ENCODE measurements around the gene NFATC3. TPM values are rescaled to one million over a fixed set of nuclear protein-coding genes. Genes with fewer than 3 reads are reported as not detected.

Gene NFATC3
- total and polyA plus RNA-seq, 5 experiments from 2014 or later: 85.2 to 162 (median 102) TPM

DNA sequence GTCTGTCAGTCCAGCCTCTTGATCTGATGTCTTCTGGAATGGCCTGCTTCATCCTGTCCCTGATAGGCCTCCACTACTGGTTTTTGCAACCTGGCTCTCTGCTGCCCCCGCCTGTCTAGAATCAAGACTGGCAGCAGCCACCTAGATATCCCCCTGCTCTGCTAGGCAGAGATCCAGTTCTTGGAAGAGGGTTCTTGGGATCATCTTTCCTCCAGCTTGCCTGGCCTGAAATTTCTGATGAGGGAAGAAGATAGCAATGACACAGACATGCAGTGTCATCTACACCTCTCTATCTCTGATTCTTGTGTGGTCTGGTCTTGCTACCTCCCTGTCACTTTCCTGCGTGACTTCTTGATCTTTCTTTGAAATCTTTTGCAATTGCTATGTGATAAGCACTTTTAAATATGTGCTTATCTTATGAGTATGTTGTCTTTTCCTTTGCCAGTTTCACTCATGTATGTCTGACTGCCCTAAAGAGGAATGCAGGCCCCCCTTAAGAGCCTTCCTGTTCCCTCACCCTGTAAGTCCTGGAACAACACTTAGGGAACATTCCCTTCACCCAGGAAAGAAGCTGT is 20.3 kb upstream of the NFATC3 start:
- Mint-ChIP-seq H3K9me3 (no peaks in the 10 kb centered on the region), H3K27ac (peak overlapping the region; percentile 48 to 93 (median 85)), H3K27me3 (no peaks in the 10 kb centered on the region), H3K4me3 (peak overlapping the region in 6 of 10 donors; percentile 15 to 54 (median 26)), H3K4me1 (peaks cover 32 to 84% (median 81%) of the 10 kb centered on the region in 4 donors), H3K36me3 (peaks cover 0 to 19% (median 7%) of the 10 kb centered on the region in 3 donors)
- peak; percentile 43 to 81 (median 66) for DNase-seq
- peak; percentile 82 to 92 for ATAC-seq
- POLR2A ChIA-PET: interaction anchor here (0.5 to 16.5 kb wide), 8 partner anchors 10 to 263 kb away, joined by 3 to 406 read pairs (median 4); partner anchors contain the start of genes NFATC3 and NRN1L

- Mint-ChIP-seq H3K4me1 (peaks cover 39 to 90% (median 86%) of the 10 kb centered on the region in 4 donors), H3K4me3 (peak overlapping the region in 1 of 10 donors; percentile 2), H3K36me3 (peaks cover 0 to 15% (median 5%) of the 10 kb centered on the region in 3 donors), H3K27me3 (no peaks in the 10 kb centered on the region), H3K27ac (peak overlapping the region in 8 of 10 donors; percentile 29 to 93 (median 66)), H3K9me3 (no peaks in the 10 kb centered on the region)
- POLR2A ChIA-PET: interaction anchor here (0.6 to 16.5 kb wide), 9 partner anchors 9 to 209 kb away, joined by 3 to 406 read pairs (median 4); partner anchors contain the start of genes DPEP2, NFATC3 and NRN1L
- ATAC-seq: no peak
- no peak for DNase-seq
Observed at GRCh38 chr16:68065716-68066305, 19.4 kb upstream of the NFATC3 start.

- Mint-ChIP-seq H3K27ac (peak overlapping the region in 4 of 10 donors; percentile 65 to 93 (median 84)), H3K9me3 (no peaks in the 10 kb centered on the region), H3K4me3 (no peak overlapping the region), H3K36me3 (peaks cover 0 to 8% (median 0%) of the 10 kb centered on the region in 3 donors), H3K27me3 (no peaks in the 10 kb centered on the region), H3K4me1 (peaks cover 40 to 90% (median 86%) of the 10 kb centered on the region in 4 donors)
- DNase-seq: no peak
- ATAC-seq: no peak
- POLR2A ChIA-PET: interaction anchor here (16.5 kb wide), 1 partner anchor 18 kb away, joined by 406 read pairs; the partner anchor contains the start of gene NFATC3
Observed at GRCh38 chr16:68066763-68067162, 18.4 kb upstream of the NFATC3 start.

DNA sequence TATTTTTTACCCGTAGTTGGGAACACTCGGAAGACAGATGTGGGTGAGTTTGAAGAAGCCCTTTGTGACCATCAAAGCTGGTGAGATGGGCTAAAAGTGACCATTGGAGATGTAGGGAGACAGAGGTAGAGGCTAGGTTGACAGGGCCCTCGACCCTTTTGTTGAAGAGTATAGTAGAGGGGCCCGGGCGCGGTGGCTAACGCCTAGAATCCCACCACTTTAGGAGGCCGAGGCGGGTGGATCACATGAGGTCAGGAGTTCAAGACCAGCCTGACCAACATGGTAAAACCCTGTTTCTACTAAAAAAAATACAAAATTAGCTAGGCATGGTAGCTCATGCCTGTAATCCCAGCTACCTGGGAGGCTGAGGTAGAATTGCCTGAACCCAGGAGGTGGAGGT is 16.2 kb upstream of the NFATC3 start:
- Mint-ChIP-seq H3K27me3 (no peaks in the 10 kb centered on the region), H3K36me3 (peaks cover 0 to 11% (median 0%) of the 10 kb centered on the region in 3 donors), H3K4me3 (peak overlapping the region in 1 of 10 donors; percentile 26), H3K4me1 (peaks cover 37 to 89% (median 87%) of the 10 kb centered on the region in 4 donors), H3K27ac (peak overlapping the region in 7 of 10 donors; percentile 6 to 86 (median 69)), H3K9me3 (no peaks in the 10 kb centered on the region)
- POLR2A ChIA-PET: interaction anchor here (0.7 to 16.5 kb wide), 5 partner anchors 9 to 176 kb away, joined by 3 to 406 read pairs (median 3); partner anchors contain the start of genes DPEP2, NFATC3 and PLA2G15
- ATAC-seq (no peak), DNase-seq (no peak)

DNA sequence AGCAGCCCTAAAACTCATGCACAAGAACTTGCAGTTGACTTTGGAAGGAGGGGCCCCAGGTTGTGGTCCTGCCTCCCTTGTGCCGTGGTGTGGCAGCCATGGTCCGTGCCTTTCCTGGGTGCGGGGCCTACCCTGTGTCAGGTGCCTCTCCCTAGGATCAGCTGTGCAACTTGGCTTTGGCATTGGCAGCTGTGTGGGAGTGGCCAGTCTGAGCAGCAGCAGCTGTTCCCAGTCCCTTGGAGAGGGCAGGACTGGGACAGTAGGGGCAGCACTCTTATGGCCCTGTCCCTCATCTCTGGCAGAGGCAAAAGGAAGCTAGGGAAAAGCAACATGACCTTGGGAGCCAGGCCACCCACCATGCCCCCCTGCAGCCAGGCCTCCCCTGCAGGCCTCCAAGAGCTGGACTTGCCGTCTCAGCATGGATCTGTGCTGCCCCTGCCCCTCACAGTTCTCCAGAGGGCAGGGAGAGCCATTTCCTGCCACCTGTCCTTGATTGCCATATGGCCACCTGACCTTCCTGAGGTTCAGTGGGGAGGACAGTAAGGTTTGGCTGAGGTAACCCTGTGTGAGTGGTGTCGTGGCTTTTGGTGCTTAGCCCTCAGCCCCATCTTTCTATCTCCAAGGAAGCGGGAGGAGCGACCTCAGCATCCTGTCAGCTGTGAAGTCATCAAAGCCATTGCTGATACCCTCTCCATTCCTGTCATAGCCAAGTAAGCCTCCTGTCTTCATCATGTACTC is 15.5 kb upstream of the NFATC3 start:
- peak overlapping the region; percentile 70 to 95 (median 86) for H3K27ac Mint-ChIP-seq

DNA sequence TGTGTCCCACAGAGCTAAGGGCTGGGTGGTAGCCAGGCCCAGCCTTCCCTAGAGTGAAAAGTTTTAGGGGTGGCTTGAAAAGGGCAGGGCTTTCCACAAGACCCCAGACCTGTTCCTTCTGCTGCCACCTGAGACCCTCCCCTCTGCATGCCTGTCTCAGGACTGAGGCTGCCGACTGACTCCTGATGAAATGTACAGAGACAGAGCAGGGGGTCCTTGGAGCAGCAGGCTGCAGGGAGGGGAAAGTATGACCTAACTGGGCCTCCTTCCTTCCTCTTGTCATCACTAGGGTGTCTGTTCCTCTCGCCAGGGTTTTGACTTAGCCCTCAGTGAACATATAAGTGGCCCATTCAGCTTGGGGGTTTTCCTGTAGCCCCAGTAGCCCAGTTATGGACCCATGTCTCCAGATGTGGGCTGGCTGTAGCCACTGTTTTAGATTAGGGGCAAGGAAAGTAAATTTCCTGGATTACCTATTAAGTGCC is 14.9 kb upstream of the NFATC3 start:
- POLR2A ChIA-PET: interaction anchor here (0.5 to 16.5 kb wide), 7 partner anchors 9 to 295 kb away, joined by 3 to 406 read pairs (median 3); partner anchors contain the start of genes NFATC3 and PSMB10
- Mint-ChIP-seq H3K4me1 (peaks cover 39 to 89% (median 87%) of the 10 kb centered on the region in 4 donors), H3K4me3 (peak overlapping the region; percentile 33 to 78 (median 64)), H3K9me3 (no peaks in the 10 kb centered on the region), H3K27me3 (no peaks in the 10 kb centered on the region), H3K36me3 (peaks cover 0 to 18% (median 0%) of the 10 kb centered on the region in 3 donors), H3K27ac (peak overlapping the region; percentile 70 to 95 (median 86))
- DNase-seq (no peak), ATAC-seq (peak in 1 of 2 donors; percentile 27)

More for the DNA sequence above, 15.5 kb upstream of the NFATC3 start:
- Mint-ChIP-seq H3K36me3 (peaks cover 0 to 16% (median 0%) of the 10 kb centered on the region in 3 donors), H3K9me3 (no peaks in the 10 kb centered on the region), H3K4me1 (peaks cover 37 to 89% (median 87%) of the 10 kb centered on the region in 4 donors), H3K4me3 (peak overlapping the region; percentile 33 to 78 (median 64)), H3K27me3 (no peaks in the 10 kb centered on the region)
- ATAC-seq (peak; percentile 55 to 66), DNase-seq (peak in 5 of 10 donors; percentile 22 to 70 (median 54))
- POLR2A ChIA-PET: interaction anchor here (0.5 to 16.5 kb wide), 9 partner anchors 8 to 294 kb away, joined by 3 to 406 read pairs (median 3); partner anchors contain the start of genes NFATC3 and PSMB10

DNA sequence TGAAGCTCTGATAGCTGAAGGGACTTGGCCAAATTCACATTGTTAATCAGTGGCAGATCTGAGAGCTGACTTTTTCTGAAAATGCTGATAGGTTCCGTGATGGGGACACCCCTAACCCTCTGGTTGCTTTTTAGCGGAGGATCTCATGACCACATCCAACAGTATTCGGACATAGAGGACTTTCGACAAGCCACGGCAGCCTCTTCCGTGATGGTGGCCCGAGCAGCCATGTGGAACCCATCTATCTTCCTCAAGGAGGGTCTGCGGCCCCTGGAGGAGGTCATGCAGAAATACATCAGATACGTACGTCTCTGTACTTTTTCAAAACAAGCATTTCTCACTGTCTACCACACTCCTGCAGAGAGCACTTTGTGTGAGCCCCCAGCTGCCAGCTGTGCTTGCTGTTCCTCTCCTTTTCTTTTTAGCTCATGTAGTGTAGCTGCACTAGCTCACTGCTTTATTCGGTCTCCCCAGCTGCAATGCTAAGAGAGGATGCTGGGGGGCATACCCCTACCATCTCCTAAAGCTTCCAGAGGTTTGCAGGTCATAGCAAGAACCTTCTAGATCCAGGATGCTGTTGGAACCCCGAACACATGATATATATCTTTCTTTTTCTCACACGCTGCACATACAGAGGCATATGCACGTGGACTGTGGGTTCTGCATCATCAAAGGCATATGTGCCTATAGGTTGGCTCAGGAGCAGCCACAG is 14.2 kb upstream of the NFATC3 start:
- peak overlapping the region; percentile 70 to 95 (median 86) for H3K27ac Mint-ChIP-seq
- H3K4me1 Mint-ChIP-seq: peaks cover 43 to 90% (median 87%) of the 10 kb centered on the region in 4 donors
- peaks cover 0 to 18% (median 0%) of the 10 kb centered on the region in 3 donors for H3K36me3 Mint-ChIP-seq
- ATAC-seq (peak; percentile 20 to 26), DNase-seq (peak in 4 of 10 donors; percentile 22 to 71 (median 44))
- peak overlapping the region; percentile 33 to 78 (median 66) for H3K4me3 Mint-ChIP-seq
- POLR2A ChIA-PET: interaction anchor here (0.6 to 16.5 kb wide), 8 partner anchors 9 to 227 kb away, joined by 3 to 406 read pairs (median 4); partner anchors contain the start of genes NFATC3 and PSMB10
- no peaks in the 10 kb centered on the region for H3K27me3 Mint-ChIP-seq
- H3K9me3 Mint-ChIP-seq: no peaks in the 10 kb centered on the region

- DNase-seq (no peak), ATAC-seq (no peak)
- POLR2A ChIA-PET: interaction anchor here (0.6 to 16.5 kb wide), 4 partner anchors 9 to 165 kb away, joined by 3 to 406 read pairs (median 12); partner anchors contain the start of gene NFATC3
- Mint-ChIP-seq H3K4me1 (peaks cover 44 to 90% (median 88%) of the 10 kb centered on the region in 4 donors), H3K27ac (peak overlapping the region; percentile 25 to 95 (median 83)), H3K27me3 (no peaks in the 10 kb centered on the region), H3K4me3 (peak overlapping the region in 9 of 10 donors; percentile 40 to 78 (median 72)), H3K9me3 (no peaks in the 10 kb centered on the region), H3K36me3 (peaks cover 0 to 18% (median 4%) of the 10 kb centered on the region in 3 donors)
Observed at GRCh38 chr16:68071518-68071901, 13.7 kb upstream of the NFATC3 start.

GRCh38 chr16:68072038-68072695 is 13.0 kb upstream of the NFATC3 start:
- peak overlapping the region in 5 of 10 donors; percentile 19 to 78 (median 20) for H3K4me3 Mint-ChIP-seq
- ATAC-seq (no peak), DNase-seq (no peak)
- H3K4me1 Mint-ChIP-seq: peaks cover 44 to 89% (median 88%) of the 10 kb centered on the region in 4 donors
- H3K27ac Mint-ChIP-seq: peak overlapping the region in 4 of 10 donors; percentile 25 to 86 (median 66)
- H3K27me3 Mint-ChIP-seq: no peaks in the 10 kb centered on the region
- peaks cover 0 to 20% (median 6%) of the 10 kb centered on the region in 3 donors for H3K36me3 Mint-ChIP-seq
- H3K9me3 Mint-ChIP-seq: no peaks in the 10 kb centered on the region
- POLR2A ChIA-PET: interaction anchor here (0.6 to 16.5 kb wide), 7 partner anchors 10 to 224 kb away, joined by 3 to 406 read pairs (median 3); partner anchors contain the start of gene NFATC3

DNA sequence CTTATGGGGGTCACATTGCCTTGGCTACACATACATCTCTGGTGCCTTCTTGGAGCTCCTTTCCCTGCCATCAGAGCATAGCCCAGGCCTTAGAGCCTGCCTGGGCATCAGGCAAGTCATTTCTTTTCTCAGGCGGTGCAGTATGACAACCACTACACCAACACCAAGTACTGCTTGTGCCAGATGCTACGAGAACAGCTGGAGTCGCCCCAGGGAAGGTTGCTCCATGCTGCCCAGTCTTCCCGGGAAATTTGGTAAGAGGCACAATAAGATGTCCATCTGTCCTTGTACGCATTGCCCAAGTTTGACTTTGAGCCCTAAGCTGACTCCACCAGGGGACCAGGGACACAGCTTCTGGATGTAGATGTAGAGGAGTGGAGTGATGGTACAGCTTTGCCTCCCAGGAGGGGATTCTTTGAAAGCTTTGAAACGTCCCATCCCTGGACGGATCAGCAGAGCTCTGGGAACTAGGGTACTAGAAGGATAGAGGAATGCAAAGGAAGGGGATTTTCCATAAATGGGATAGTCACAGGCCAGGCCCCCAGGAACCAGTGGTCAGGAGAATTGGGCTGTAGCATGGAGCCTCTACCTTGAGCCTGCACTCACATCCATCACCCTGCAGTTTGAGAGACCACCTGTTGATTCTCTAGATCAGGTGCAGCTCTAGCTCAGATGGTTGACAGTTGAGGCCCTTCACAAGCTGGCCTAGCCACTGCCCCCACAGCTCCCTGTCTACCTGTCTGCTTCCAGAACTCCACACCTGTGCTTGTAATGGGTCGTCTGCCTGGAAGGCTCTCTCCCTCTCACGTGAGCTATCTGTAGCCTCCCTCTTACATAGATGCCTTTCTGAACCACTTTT is 11.0 kb upstream of the NFATC3 start:
- Mint-ChIP-seq H3K36me3 (peaks cover 0 to 19% (median 12%) of the 10 kb centered on the region in 3 donors), H3K4me3 (peak overlapping the region; percentile 6 to 93 (median 76)), H3K9me3 (no peaks in the 10 kb centered on the region), H3K4me1 (peaks cover 49 to 92% (median 90%) of the 10 kb centered on the region in 4 donors), H3K27me3 (no peaks in the 10 kb centered on the region), H3K27ac (peak overlapping the region; percentile 33 to 96 (median 86))
- DNase-seq (no peak), ATAC-seq (no peak)
- POLR2A ChIA-PET: interaction anchor here (0.6 to 16.5 kb wide), 10 partner anchors 9 to 1470 kb away, joined by 3 to 406 read pairs (median 5); partner anchors contain the start of genes DDX28, DUS2, EDC4 and NFATC3
